Measurements from ENCODE around the gene TEDC2.
"Not testable (repeated sequence)": the region's sequence is repeated elsewhere in the genome, so short reads cannot be mapped to it uniquely, and the experiment has no call there.

TEDC2 gene

GRCh38 chr16:2477327-2477726 lies 17.4 kb downstream of the TEDC2 start:
- no peak for DNase-seq (ENCODE audit: low spot score)

DNA sequence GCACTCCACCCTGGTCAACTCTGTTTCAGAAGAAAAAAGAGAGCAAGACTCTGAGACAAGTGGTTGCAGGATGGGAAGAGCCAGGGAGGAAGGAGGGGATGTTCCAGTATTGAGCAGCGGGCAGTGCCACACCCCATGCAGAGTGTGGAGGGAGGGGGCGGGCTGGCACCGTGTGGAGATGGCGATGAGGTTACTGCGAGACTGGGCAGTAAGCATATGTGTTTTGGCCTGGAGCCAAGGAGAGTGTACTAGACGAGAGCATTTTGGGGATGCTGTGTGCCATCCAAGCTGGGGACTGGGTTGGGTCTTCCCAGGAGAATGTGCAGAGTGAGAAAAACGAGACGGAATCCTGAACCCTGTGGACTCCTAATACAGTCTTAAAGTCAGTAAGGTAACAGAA lies 18.4 kb downstream of the TEDC2 start:
- DNase-seq (ENCODE audit: low spot score), result no peak

DNA sequence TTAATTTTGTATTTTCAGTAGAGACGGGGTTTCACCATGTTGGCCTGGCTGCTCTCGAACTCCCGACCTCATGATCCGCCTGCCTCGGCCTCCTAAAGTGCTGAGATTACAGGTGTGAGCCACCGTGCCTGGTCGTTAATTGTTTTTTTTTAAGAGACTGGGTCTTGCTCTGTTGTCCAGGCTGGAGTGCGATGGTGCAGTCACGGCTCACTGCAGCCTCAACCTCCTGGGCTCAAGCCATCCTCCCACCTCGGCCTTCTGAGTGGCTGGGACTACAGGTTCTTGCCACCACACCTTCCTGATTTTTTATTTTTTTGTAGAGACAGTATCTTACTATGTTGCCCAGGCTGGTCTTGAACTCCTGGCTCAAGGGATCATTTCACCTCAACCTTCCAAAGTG lies 20.1 kb downstream of the TEDC2 start:
- DNase-seq (ENCODE audit: low spot score), result not testable (repeated sequence)

DNA sequence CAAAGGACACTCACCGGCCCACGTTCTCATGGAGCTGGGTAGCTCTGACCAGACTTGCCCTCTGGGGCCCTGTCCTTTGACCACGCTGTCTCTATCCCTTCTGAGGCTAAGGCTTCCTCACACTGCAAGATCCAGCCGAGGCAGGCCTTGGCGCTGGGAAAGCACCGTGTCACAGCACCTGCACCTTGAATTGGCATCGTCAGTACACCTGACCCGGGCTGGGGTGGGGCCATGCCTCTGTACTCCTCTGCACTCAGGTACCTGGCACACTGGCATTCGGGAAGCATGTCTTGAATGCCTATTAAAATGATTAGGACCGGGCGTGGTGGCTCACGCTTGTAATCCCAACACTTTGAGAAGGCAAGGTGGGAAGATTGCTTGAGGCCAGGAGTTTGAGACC lies 21.0 kb downstream of the TEDC2 start:
- DNase-seq (ENCODE audit: low spot score), result no peak

GRCh38 chr16:2481676-2482075 lies 21.8 kb downstream of the TEDC2 start:
- no peak for DNase-seq (ENCODE audit: low spot score)

- DNase-seq (ENCODE audit: low spot score), result no peak
Measured at GRCh38 chr16:2482249-2482648, 22.3 kb downstream of the TEDC2 start.

GRCh38 chr16:2482708-2483534 lies 23.0 kb downstream of the TEDC2 start:
- DNase-seq (ENCODE audit: low spot score), result no peak

DNA sequence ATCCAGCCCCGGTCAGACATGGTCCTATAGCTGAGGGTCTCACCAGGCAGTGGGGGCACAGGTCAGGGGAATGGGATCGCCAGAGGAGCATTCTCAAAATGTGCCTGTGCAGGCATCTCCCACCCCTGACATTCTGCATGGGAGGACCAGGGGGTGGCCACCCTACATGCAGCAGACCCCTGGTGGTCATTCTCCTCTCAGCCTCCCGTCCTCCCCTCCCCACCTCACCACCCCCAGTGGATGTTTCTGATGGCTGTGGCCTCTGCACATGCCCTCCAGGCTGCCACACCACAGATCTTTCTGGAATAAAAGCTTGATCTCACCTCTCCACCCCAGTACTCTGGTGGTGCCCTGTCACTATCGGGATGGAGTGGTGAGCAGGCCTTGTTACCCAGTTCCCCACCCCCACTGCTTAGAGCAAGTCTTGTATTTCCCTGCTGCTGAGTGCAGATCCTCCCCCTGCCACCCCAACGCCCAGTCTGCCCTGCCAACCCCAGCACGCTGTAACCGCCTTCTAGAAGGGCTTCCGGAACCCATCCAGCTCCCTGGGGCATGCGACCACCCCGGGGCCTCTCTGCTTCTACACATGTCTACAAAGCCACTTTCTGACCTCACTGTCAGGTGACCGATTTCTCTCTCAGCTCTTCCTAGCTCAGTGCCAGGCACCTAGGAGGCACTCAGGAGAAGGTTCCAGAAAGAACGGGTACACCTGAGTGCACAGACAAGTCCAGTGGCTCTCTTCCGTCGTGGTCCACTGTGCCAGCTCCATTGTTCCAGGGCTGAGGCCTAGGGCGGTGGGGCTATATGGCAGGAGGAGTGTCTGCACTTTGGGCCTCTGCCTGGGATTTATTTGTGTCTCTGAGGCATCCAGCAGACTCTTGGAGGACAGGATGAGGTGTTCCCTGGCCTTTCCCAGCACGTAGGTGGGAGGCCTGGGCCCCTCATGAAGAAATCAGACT lies 24.3 kb downstream of the TEDC2 start:
- no peak for DNase-seq (ENCODE audit: low spot score)

- no peak for DNase-seq (ENCODE audit: low spot score)
Measured at GRCh38 chr16:2484898-2485508, 25.1 kb downstream of the TEDC2 start.

DNA sequence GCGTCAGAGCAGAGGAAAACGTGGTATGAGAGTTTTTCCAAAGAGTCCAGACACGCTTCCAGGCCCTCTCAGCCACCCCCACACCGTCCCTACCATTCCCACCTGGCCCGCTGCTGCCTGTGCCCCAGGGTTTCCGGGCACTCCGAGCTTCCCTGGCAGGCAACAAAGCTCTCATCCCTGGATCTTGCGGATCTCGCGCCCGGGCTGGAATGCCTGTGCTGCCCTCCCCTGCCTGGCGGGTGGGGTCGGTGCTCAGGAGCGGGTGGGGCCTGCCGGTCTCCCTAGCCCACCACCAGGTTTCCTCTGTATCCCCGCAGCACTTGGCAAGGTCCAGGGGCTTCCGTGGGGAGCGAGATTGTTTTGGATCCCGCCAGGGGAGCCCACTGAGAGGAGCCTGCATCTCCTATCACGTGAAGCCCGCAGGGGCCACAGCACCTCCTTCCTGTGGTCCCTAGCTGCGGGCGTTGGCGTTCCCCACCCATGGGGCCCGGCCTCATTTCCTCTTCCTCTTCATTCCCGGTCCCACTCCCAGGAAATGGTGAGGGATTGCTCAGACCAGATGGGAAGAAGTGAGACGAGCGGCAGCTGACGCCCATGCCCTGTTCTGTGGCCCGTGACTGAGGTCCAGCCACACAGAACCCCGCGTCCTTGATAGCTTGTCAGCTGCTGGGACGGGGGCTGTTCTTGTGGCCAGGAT lies 26.1 kb downstream of the TEDC2 start:
- no peak for DNase-seq (ENCODE audit: low spot score)

DNA sequence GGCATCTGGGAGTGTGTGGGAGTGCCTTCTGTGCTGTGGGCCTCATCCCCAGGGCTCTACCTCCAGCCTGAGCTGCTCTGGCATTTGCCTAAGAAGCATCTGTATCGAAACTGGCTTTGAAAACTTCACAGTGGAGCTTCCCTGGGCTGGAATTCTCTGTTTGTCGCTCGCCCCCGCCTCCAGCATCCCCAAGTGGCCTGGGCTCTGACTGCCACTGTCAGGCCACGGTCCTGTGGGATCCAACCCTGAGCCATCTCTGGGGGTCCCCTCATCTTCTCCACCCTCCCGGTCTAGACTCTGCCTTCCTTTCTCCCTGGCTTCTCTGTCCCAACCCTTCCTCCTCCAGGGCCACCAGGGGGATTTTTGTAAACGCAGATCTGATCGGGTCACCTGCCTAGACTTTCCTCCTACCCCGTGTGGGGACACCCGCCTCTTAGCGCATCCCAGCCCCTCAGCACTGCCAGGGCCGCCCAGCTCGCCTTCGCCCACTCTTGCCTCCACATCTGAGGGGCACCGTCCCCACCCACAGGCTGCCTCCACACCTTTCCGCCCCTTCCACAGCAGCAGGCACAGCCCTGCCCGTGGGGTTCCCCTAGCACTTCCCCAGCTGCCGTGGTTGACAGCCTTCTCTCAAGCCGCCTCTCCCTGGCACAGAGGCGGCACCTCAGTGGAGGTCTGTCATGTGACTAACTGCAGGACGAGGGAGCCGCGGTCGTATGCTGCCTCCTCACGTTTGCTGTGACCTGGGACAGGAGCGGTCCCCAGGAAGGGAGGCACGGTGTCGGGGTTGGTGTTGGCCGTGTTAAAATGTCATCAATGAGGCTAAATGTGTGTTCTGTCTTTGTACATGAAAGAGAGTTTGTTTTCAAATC lies 27.0 kb downstream of the TEDC2 start:
- DNase-seq (ENCODE audit: low spot score), result peak; percentile 51

DNA sequence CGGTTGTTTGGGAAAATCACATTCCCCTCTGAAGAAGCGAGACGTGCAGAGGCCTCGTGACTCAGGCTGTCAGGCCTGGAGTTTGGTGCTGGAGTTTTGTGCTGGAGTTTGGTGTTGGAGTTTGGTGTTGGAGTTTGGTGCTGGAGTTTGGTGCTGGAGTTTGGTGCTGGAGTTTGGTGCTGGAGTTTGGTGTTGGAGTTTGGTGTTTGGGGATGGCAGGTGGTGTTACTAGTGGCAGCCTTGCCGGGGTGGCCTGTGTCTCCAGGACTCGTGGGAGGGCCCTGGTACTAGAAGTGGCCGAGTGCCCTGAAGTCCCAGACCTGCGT lies 27.6 kb downstream of the TEDC2 start:
- DNase-seq (ENCODE audit: low spot score), result no peak

- DNase-seq (ENCODE audit: low spot score), result no peak
Measured at GRCh38 chr16:2487903-2488531, 28.1 kb downstream of the TEDC2 start.

DNA sequence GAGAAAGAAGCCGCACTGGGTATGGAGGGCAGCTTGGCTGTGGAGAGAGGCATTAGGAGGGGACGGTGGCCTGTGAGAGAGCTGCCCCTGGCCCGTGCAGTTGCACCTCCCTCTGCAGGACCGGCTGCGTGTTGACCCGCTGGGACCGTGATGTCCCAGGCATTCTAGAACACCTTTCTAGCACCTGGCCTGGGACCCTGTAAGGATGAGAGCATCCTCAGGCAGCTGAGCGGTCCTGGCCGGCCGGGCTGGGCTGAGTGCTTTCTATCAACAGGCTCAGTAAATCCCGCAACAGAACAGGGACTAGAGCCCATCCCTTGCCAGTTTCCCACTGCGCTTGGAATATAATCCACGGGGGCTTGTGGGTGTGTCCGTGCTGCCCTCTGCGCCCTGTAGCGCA lies 29.7 kb downstream of the TEDC2 start:
- DNase-seq (ENCODE audit: low spot score), result no peak

- DNase-seq (ENCODE audit: low spot score), result no peak
Measured at GRCh38 chr16:2490190-2491105, 30.5 kb downstream of the TEDC2 start.

- no peak for DNase-seq (ENCODE audit: low spot score)
Measured at GRCh38 chr16:2492292-2492691, 32.4 kb downstream of the TEDC2 start.

- no peak for DNase-seq (ENCODE audit: low spot score)
Measured at GRCh38 chr16:2493605-2494004, 33.7 kb downstream of the TEDC2 start.

DNA sequence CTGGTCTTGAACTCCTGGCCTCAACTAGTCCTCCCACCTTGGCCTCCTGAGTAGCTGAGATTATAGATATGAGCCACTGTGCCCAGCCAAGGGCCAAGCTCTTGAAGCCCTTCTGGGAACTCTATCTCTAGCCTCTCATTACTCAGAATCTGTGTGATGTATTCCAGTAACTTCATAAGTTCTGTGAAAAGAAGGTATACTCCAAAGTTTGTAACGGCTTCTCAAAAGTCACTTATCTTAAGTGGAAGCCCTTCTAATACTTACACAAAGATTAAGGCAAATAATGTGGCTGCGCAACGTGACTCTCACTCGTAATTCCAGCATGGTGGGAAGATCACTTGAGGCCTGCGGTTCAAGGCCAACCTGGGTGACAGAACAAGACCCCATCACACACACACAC lies 34.7 kb downstream of the TEDC2 start:
- no peak for DNase-seq (ENCODE audit: low spot score)

- no peak for DNase-seq (ENCODE audit: low spot score)
Measured at GRCh38 chr16:2495041-2495440, 35.1 kb downstream of the TEDC2 start.

All from SW480 (cell line).